GM18508 (cell line): Measurements from ENCODE around the gene KCTD6.

Experiments
- ATAC-seq: cut with Tn5 transposase; IDR thresholded peaks from one replicate; pipeline ENCODE4 v1.9.1; 2021; ENCODE audit warnings: moderate number of reproducible peaks; ENCODE audit not compliant: insufficient read depth, unreplicated experiment

KCTD6 gene

GRCh38 chr3:58540176-58540858 is 48.4 kb downstream of the KCTD6 start:
- no peak for ATAC-seq

- no peak for ATAC-seq
These were observed 52.6 kb downstream of the KCTD6 start for GRCh38 chr3:58544541-58544940.

GRCh38 chr3:58551636-58552180 is 59.8 kb downstream of the KCTD6 start:
- ATAC-seq = no peak
